ENCODE results near the gene GPANK1.

The GPANK1 gene

GRCh38 chr6:31693535-31693934 lies 28.7 kb upstream of the GPANK1 start:
- no peak overlapping the region for H2AK5ac ChIP-seq (ENCODE audit: low read length)
- H2AFZ ChIP-seq (ENCODE audit: insufficient read depth, low read length, poor library complexity) = no peak overlapping the region
- no peak overlapping the region for H3K4me2 ChIP-seq (ENCODE audit: low read length)
- H2BK12ac ChIP-seq (ENCODE audit: low read length) = no peak overlapping the region
- no peak overlapping the region for H3K18ac ChIP-seq (ENCODE audit: low read length)
- no peak overlapping the region for H3K27ac ChIP-seq (ENCODE audit: low read depth, low read length)
- no CpG with 5 or more reads among the region's 6 CpGs for WGBS (ENCODE audit: extremely low coverage, insufficient coverage, insufficient read length)
- no peak overlapping the region for H2BK120ac ChIP-seq (ENCODE audit: insufficient read depth, low read length, poor library complexity)
- DNase-seq = no peak
- peaks cover 51 to 53% of the 10 kb centered on the region in 2 experiments for H3K36me3 ChIP-seq (ENCODE audit: control insufficient read depth in 1 of 2, insufficient read depth in 2 of 2, low read length in 2 of 2)
- H3K9ac ChIP-seq (ENCODE audit: low read length) = no peak overlapping the region
- no peak overlapping the region for H4K8ac ChIP-seq (ENCODE audit: low read depth, low read length)
- no peak overlapping the region for H3K4ac ChIP-seq (ENCODE audit: low read depth, low read length)
- no peak overlapping the region for H3K14ac ChIP-seq (ENCODE audit: low read length)
- H3K9me3 ChIP-seq (ENCODE audit: insufficient read depth, low read depth, low read length) = no peaks in the 10 kb centered on the region
- H3K27me3 ChIP-seq (ENCODE audit: insufficient read depth, low read length) = no peaks in the 10 kb centered on the region
- peaks cover 11 to 15% of the 10 kb centered on the region in 2 experiments for H3K4me1 ChIP-seq (ENCODE audit: control insufficient read depth in 1 of 2, insufficient read depth in 2 of 2, low read length in 2 of 2)
- H3K79me1 ChIP-seq (ENCODE audit: low read length) = peaks cover 13% of the 10 kb centered on the region
- H3K4me3 ChIP-seq (ENCODE audit: low read depth, low read length) = no peak overlapping the region
- H4K12ac ChIP-seq (ENCODE audit: low read depth, low read length) = no peak overlapping the region
- H3K79me2 ChIP-seq (ENCODE audit: control insufficient read depth, insufficient read depth, low read length, poor library complexity) = no peaks in the 10 kb centered on the region
- H3K23ac ChIP-seq (ENCODE audit: low read length) = no peak overlapping the region
- no peak overlapping the region for H4K91ac ChIP-seq (ENCODE audit: low read depth, low read length)
- no peak overlapping the region for H2BK5ac ChIP-seq (ENCODE audit: low read depth, low read length, poor library complexity)

- H3K27me3 ChIP-seq (ENCODE audit: insufficient read depth, low read length) = no peaks in the 10 kb centered on the region
- H3K9ac ChIP-seq (ENCODE audit: low read length) = no peak overlapping the region
- H2AFZ ChIP-seq (ENCODE audit: insufficient read depth, low read length, poor library complexity) = no peak overlapping the region
- peaks cover 13% of the 10 kb centered on the region for H3K79me1 ChIP-seq (ENCODE audit: low read length)
- H3K18ac ChIP-seq (ENCODE audit: low read length) = no peak overlapping the region
- no peak overlapping the region for H2BK5ac ChIP-seq (ENCODE audit: low read depth, low read length, poor library complexity)
- no peak overlapping the region for H2AK5ac ChIP-seq (ENCODE audit: low read length)
- no CpG with 5 or more reads among the region's 9 CpGs for WGBS (ENCODE audit: extremely low coverage, insufficient coverage, insufficient read length)
- H4K91ac ChIP-seq (ENCODE audit: low read depth, low read length) = no peak overlapping the region
- H3K27ac ChIP-seq (ENCODE audit: low read depth, low read length) = no peak overlapping the region
- H3K4me1 ChIP-seq (ENCODE audit: control insufficient read depth in 1 of 2, insufficient read depth in 2 of 2, low read length in 2 of 2) = peaks cover 11 to 15% of the 10 kb centered on the region in 2 experiments
- H3K4ac ChIP-seq (ENCODE audit: low read depth, low read length) = no peak overlapping the region
- H4K8ac ChIP-seq (ENCODE audit: low read depth, low read length) = no peak overlapping the region
- no peak overlapping the region for H4K12ac ChIP-seq (ENCODE audit: low read depth, low read length)
- H2BK12ac ChIP-seq (ENCODE audit: low read length) = no peak overlapping the region
- H3K36me3 ChIP-seq (ENCODE audit: control insufficient read depth in 1 of 2, insufficient read depth in 2 of 2, low read length in 2 of 2) = peaks cover 58 to 59% of the 10 kb centered on the region in 2 experiments
- H3K4me2 ChIP-seq (ENCODE audit: low read length) = no peak overlapping the region
- no peak for DNase-seq
- H3K9me3 ChIP-seq (ENCODE audit: insufficient read depth, low read depth, low read length) = no peaks in the 10 kb centered on the region
- no peak overlapping the region for H3K23ac ChIP-seq (ENCODE audit: low read length)
- H3K79me2 ChIP-seq (ENCODE audit: control insufficient read depth, insufficient read depth, low read length, poor library complexity) = no peaks in the 10 kb centered on the region
- no peak overlapping the region for H3K14ac ChIP-seq (ENCODE audit: low read length)
- no peak overlapping the region for H3K4me3 ChIP-seq (ENCODE audit: low read depth, low read length)
- H2BK120ac ChIP-seq (ENCODE audit: insufficient read depth, low read length, poor library complexity) = no peak overlapping the region
These were observed 28.1 kb upstream of the GPANK1 start for GRCh38 chr6:31692886-31693285.

- H4K91ac ChIP-seq (ENCODE audit: low read depth, low read length) = no peak overlapping the region
- H3K4me1 ChIP-seq (ENCODE audit: control insufficient read depth in 1 of 2, insufficient read depth in 2 of 2, low read length in 2 of 2) = peaks cover 11 to 15% of the 10 kb centered on the region in 2 experiments
- H2BK12ac ChIP-seq (ENCODE audit: low read length) = no peak overlapping the region
- no peak overlapping the region for H3K27ac ChIP-seq (ENCODE audit: low read depth, low read length)
- no peak overlapping the region for H4K12ac ChIP-seq (ENCODE audit: low read depth, low read length)
- no peak overlapping the region for H3K4ac ChIP-seq (ENCODE audit: low read depth, low read length)
- no peak overlapping the region for H3K4me2 ChIP-seq (ENCODE audit: low read length)
- H3K79me2 ChIP-seq (ENCODE audit: control insufficient read depth, insufficient read depth, low read length, poor library complexity) = no peaks in the 10 kb centered on the region
- no peak overlapping the region for H3K9ac ChIP-seq (ENCODE audit: low read length)
- H3K14ac ChIP-seq (ENCODE audit: low read length) = no peak overlapping the region
- no peak overlapping the region for H2BK5ac ChIP-seq (ENCODE audit: low read depth, low read length, poor library complexity)
- no peak for DNase-seq
- no peaks in the 10 kb centered on the region for H3K27me3 ChIP-seq (ENCODE audit: insufficient read depth, low read length)
- H3K23ac ChIP-seq (ENCODE audit: low read length) = no peak overlapping the region
- H2AK5ac ChIP-seq (ENCODE audit: low read length) = no peak overlapping the region
- H3K79me1 ChIP-seq (ENCODE audit: low read length) = peaks cover 13% of the 10 kb centered on the region
- no peak overlapping the region for H4K8ac ChIP-seq (ENCODE audit: low read depth, low read length)
- no peak overlapping the region for H3K4me3 ChIP-seq (ENCODE audit: low read depth, low read length)
- H3K36me3 ChIP-seq (ENCODE audit: control insufficient read depth in 1 of 2, insufficient read depth in 2 of 2, low read length in 2 of 2) = peaks cover 61 to 65% of the 10 kb centered on the region in 2 experiments
- no peak overlapping the region for H2AFZ ChIP-seq (ENCODE audit: insufficient read depth, low read length, poor library complexity)
- H3K9me3 ChIP-seq (ENCODE audit: insufficient read depth, low read depth, low read length) = no peaks in the 10 kb centered on the region
- WGBS (ENCODE audit: extremely low coverage, insufficient coverage, insufficient read length) = no CpG with 5 or more reads among the region's 4 CpGs
- H2BK120ac ChIP-seq (ENCODE audit: insufficient read depth, low read length, poor library complexity) = no peak overlapping the region
- H3K18ac ChIP-seq (ENCODE audit: low read length) = no peak overlapping the region
These were observed 27.6 kb upstream of the GPANK1 start for GRCh38 chr6:31692353-31692752.

GRCh38 chr6:31691564-31692108 lies 26.8 kb upstream of the GPANK1 start:
- H3K4me3 ChIP-seq (ENCODE audit: low read depth, low read length) = no peak overlapping the region
- H2BK5ac ChIP-seq (ENCODE audit: low read depth, low read length, poor library complexity) = no peak overlapping the region
- H3K18ac ChIP-seq (ENCODE audit: low read length) = no peak overlapping the region
- H3K14ac ChIP-seq (ENCODE audit: low read length) = no peak overlapping the region
- H3K9me3 ChIP-seq (ENCODE audit: insufficient read depth, low read depth, low read length) = no peaks in the 10 kb centered on the region
- no CpG with 5 or more reads among the region's 12 CpGs for WGBS (ENCODE audit: extremely low coverage, insufficient coverage, insufficient read length)
- H4K12ac ChIP-seq (ENCODE audit: low read depth, low read length) = no peak overlapping the region
- peaks cover 64 to 67% of the 10 kb centered on the region in 2 experiments for H3K36me3 ChIP-seq (ENCODE audit: control insufficient read depth in 1 of 2, insufficient read depth in 2 of 2, low read length in 2 of 2)
- H4K8ac ChIP-seq (ENCODE audit: low read depth, low read length) = no peak overlapping the region
- no peak overlapping the region for H3K4me2 ChIP-seq (ENCODE audit: low read length)
- no peaks in the 10 kb centered on the region for H3K79me2 ChIP-seq (ENCODE audit: control insufficient read depth, insufficient read depth, low read length, poor library complexity)
- H3K4me1 ChIP-seq (ENCODE audit: control insufficient read depth in 1 of 2, insufficient read depth in 2 of 2, low read length in 2 of 2) = peaks cover 11 to 14% of the 10 kb centered on the region in 2 experiments
- no peak overlapping the region for H2BK12ac ChIP-seq (ENCODE audit: low read length)
- H2AK5ac ChIP-seq (ENCODE audit: low read length) = no peak overlapping the region
- no peak overlapping the region for H3K4ac ChIP-seq (ENCODE audit: low read depth, low read length)
- H2BK120ac ChIP-seq (ENCODE audit: insufficient read depth, low read length, poor library complexity) = no peak overlapping the region
- H3K27me3 ChIP-seq (ENCODE audit: insufficient read depth, low read length) = no peaks in the 10 kb centered on the region
- H3K79me1 ChIP-seq (ENCODE audit: low read length) = peaks cover 13% of the 10 kb centered on the region
- no peak overlapping the region for H3K9ac ChIP-seq (ENCODE audit: low read length)
- no peak overlapping the region for H3K27ac ChIP-seq (ENCODE audit: low read depth, low read length)
- H2AFZ ChIP-seq (ENCODE audit: insufficient read depth, low read length, poor library complexity) = no peak overlapping the region
- no peak overlapping the region for H4K91ac ChIP-seq (ENCODE audit: low read depth, low read length)
- DNase-seq = no peak
- H3K23ac ChIP-seq (ENCODE audit: low read length) = no peak overlapping the region

Measured in trophoblast cell (in vitro differentiated cells and primary cell).